ENCODE data around the gene THBD.

The THBD gene

GRCh38 chr20:23084845-23085365, 35.4 kb upstream of the THBD start:
- DNase-seq (ENCODE audit: low read depth), result no peak

GRCh38 chr20:23084282-23084844, 34.9 kb upstream of the THBD start:
- no peak for DNase-seq (ENCODE audit: low read depth)

DNA sequence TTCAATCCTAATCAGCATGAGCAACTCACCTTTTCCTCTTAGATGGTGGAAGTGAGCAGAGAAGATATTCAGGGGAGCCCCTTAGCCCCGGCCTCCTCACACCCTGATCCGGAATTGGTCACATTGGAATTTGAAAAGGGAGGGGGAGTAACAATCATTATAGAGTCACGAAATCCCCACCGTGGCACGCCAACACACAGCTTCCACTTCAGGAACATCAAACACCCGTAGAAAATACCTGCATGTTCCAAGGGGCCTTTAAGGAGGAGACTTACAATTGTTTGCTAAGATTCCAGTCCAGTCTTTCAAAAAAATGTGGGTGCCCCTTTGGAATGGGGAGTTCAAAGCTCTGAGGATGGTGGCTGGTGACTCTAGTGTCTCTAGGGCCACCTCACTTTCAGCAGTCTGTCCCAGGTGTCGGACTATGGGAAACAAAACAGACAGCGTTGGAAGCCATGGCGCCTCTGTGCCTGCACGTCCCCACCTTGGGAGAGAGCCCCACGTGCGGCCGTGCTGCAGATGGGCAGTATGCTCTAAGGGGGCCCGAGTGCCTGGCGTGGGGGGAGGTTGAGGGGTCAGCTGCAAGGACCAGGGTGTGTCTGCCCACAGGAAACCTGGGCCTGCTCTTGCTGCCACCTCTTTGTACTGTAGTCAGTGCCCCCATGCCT, 34.2 kb upstream of the THBD start:
- no peak for DNase-seq (ENCODE audit: low read depth)

- no peak for DNase-seq (ENCODE audit: low read depth)
Observed at GRCh38 chr20:23082846-23083552, 33.5 kb upstream of the THBD start.

- DNase-seq (ENCODE audit: low read depth), result no peak
Observed at GRCh38 chr20:23081263-23081819, 31.9 kb upstream of the THBD start.

DNA sequence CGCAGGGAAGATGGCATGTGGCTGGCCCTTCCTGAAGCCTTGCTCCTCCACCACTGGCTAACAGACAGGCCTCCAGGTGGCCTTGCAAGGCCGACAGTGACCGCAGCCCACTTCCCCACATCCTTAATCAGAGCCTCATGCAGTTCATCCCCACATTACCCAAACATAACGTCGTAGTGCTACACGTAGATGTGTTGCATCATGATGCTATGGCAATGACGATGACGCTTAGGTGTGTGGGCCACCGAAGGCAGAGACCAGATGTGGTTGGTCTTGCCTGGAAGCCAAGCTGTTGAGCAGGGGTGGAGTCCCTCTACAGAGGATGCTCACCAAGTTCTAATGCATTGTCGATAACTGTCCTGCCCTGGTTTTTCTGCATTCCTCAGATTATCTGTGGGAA, 31.0 kb upstream of the THBD start:
- DNase-seq (ENCODE audit: low read depth), result no peak

DNA sequence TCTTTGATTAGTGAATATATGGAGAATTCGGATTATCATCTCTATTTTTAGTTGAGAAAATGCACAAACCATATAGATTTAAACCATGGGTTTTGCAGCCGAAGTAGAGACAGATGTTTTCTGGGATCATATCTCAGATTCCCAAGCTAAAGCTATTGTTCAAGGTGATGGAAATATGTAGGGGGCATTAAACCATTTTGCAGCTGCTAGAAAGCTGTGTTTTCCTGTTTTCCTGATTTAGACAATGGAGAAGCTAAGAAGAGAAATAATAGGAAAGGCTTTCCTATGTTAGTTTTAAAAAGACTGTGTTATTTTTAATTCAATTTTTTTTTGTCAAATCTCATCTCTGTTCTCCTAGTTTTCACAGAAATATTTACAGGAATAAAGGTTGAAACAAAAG, 30.5 kb upstream of the THBD start:
- no peak for DNase-seq (ENCODE audit: low read depth)

GRCh38 chr20:23079016-23079351, 29.5 kb upstream of the THBD start:
- DNase-seq (ENCODE audit: low read depth), result no peak

- DNase-seq (ENCODE audit: low read depth), result no peak
Observed at GRCh38 chr20:23078351-23079015, 29.0 kb upstream of the THBD start.

- no peak for DNase-seq (ENCODE audit: low read depth)
Observed at GRCh38 chr20:23077277-23077676, 27.8 kb upstream of the THBD start.

DNA sequence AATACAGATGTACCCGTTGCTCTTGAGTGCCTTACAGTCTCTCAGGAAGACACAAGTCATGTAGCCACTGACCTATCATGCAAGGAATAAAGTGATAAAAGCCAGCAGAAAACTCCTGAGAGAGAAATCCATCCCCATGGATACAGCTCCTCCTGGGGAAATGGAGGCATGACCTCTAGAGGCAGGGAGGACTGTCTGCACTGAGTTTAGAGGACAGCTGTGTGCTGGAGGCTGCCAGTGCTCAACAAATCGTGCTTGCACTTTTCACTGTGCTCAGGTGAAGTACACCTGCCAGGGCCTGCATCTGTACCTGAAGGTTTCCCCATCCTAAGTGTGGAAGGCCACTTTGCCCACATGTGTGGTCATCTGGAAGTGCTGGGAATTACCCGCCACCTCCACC, 24.6 kb upstream of the THBD start:
- DNase-seq (ENCODE audit: low read depth), result no peak

DNA sequence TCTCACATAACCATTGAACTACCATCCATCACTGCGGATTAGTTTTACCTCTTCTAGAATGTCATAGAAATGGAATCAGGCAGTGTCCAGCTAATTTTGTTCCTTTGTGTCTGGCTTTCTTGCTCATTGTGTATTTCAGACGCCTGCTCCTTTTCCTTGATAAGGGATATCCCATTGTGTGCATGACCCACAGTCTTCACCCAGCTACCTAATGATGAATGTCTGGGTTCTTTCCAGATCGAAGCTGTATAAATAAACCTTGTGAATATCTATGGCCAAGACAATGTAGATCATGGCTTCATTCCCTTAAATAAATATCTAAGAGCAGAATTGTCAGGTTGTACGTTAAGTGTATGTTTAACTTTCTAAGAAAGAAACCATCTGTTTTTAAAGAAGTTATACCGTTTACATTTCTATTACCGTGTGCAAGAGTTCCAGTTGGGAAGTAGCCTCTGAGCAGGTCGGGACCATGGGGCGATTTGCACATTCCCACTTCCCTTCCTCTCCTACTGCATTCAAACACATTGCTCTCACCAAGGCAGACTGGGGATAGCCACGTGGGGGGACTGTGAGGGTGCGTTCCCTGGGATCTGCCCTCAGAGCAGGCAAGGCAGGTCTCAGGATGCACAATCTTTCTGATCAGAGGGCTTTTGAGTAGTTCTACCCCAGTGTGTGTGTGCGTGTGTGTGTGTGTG, 23.6 kb upstream of the THBD start:
- DNase-seq (ENCODE audit: low read depth), result no peak

DNA sequence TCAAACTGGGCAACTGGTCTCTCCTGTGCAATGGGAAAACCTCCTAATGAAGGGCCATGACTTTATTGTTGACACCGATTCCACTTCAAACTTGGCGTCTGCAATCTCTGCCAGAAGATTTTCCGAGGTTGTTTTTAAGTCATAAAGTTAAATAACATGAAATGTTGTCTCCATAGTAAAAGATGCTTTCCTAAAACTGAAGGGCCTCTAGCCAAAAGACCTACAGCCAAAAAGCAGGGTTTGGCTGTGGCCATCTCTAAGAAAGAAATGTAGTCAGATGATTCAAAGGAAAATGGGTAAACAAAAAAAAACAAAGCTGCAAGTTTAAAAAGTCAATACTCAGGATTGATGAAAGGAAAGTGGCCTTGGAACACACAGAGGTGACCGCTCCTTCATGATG, 22.5 kb upstream of the THBD start:
- no peak for DNase-seq (ENCODE audit: low read depth)

DNA sequence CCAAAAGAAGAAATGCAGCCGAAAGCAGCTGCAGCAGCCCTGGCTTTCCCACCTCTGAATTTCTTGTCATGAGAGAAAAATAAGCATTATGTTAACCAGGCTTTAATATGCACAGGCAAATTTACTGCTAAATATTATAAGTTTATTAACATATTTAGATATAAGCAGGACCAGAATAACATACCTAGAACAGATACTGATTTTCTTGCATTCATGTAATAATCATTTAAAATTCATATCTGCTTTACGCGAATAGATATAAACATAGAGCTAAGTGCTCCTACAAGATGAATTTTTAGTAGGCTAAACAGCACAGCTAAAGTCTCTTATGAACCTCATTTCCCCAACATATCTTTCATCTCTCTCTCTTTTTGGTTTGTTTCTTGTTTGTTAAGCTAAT, 21.9 kb upstream of the THBD start:
- DNase-seq (ENCODE audit: low read depth), result no peak

- no peak for DNase-seq (ENCODE audit: low read depth)
Observed at GRCh38 chr20:23069108-23069507, 19.6 kb upstream of the THBD start.

DNA sequence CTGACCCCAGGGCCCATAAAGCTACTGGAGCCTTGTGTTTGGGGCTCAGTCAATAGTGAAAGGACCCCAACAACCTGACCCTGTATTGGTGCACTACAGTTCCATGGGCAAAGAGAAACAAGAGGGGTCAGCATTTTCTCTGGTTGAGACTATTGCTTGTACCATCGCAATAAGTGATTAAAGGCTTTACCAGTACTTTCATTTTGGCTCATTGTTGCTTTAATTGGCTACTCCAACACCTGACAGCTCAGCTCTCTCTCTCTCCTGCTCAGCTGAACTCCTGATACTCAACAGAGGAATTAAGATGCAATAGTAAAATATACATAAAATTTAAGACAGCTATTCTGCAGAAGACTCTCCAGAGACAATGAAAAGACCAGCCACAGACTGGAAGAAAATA, 18.8 kb upstream of the THBD start:
- no peak for DNase-seq (ENCODE audit: low read depth)

- DNase-seq (ENCODE audit: low read depth), result no peak
Observed at GRCh38 chr20:23066772-23067171, 17.3 kb upstream of the THBD start.

DNA sequence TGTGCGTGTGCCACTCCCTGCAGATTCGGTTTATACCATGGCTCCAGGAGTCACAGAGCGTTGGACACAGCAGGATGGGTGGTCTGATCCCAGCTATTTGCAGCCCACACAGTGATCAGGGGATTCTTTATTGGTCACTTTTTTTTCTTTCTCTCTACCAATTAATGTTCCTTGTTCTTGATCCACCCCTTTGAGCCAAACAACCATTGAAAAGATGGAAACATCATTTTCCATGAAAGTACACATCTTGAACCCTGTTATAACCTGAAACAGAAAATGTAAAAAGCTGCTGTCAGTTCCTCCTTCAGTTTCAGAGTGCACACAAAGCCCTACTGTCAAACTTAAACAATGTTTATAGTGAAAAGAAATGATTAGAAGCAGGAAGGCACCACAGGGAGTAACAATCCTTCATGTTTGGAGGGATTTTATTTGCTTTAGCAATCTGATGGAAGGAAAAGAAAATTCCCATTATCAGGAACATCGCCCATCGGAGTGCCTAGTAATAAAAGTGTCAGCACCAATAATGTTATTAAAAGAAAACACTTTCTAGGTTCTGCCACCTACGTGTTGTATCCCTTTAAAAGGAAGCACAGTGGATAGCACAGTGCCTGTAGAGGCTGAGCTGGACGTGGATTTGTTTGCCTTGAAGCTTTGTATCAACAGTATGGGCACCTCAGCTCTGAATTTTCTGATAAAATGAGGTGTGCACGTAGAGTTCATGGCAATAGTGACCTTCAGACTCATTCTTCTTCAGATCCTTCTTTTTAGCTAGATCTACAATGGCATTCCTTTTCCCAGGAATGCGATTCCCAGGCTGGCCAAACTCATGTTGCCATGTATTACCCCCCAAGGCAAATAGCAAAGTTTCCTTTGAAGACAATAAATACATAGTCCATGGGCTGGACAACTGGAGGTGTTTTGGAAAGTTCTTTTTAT, 16.1 kb upstream of the THBD start:
- DNase-seq (ENCODE audit: low read depth), result no peak

DNA sequence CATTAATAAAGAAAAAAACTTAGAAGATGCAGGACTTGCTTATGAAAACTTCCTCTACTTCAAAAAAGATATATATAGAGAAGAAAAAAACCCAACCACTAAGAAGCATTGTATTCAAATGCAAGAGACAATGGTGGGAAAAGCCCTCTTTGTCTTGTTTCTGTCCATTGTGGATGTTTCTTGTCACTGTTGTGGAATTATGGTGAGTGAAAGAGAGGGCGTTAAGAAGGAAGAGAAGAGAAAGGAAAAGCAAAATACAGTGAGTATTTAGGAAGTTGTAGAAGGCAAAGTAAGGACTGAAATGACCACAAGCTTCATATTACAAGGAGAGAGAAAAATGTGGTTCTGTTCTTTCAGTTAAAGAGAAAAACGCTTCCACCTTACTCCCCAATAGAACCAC, 14.1 kb upstream of the THBD start:
- DNase-seq (ENCODE audit: low read depth), result no peak

DNA sequence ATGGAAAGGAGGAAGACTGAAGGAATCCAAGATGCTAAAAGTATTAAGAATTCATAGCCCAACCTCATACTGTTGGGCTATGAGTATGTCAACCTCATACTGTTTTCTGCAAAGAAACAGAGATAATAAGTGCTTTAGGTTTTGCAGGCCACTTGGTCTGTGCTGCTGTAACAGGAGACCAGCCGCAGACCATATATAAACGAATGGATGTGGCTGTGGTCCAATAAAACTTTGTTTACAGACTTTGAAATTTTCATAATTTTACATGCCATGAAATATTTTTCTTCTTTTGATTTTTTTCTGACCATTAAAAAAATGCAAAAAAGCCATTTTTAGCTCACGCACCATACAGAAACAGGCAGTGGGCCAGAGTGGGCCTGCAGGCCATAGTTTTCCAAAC, 13.7 kb upstream of the THBD start:
- DNase-seq (ENCODE audit: low read depth), result no peak

DNA sequence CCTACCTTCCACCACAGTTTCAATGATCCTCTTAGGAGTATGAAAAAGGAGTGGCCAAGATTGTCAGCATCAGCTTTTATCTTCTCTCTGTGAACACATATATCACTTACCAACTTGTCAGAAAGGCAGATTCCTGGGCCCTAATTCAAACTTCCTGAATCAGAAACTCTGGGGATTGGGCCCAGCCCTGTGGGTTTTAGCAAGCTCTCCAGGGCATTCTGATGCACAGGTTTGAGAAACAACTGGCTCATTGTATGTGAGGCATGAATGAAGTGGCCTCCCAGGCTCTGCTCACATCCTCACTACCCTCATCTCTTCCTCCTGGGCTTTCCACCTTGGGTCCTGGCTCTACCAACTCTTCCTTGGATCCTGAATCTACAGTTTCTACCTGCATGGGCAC, 13.2 kb upstream of the THBD start:
- DNase-seq (ENCODE audit: low read depth), result no peak
